Stomach (tissue), 9 donors: ENCODE results near the gene TMEM129. TPM values are rescaled to one million over a fixed set of nuclear protein-coding genes. Genes with fewer than 3 reads are reported as not detected.

Source experiments
- DNase-seq, 2 donors: peaks; one replicate each; pipeline versions ENCODE4 v3.0.0 to v3.0.0-alpha.2; 2013 to 2019
- H3K27ac ChIP-seq, 5 donors: fragments of 200-600 bp in 4 of 5; sonication (generic) in 4 of 5; one replicate each; pipeline ENCODE4 v1.5.1; 2013 to 2019; ENCODE audit warnings: mild to moderate bottlenecking in 1 of 5, moderate library complexity in 1 of 5
- H3K27me3 ChIP-seq, 3 donors: fragments of 200-600 bp; sonication (generic); one replicate each; pipeline ENCODE4 v1.5.1; 2017 to 2019; ENCODE audit warnings: mixed run types in 1 of 3
- H3K36me3 ChIP-seq, 4 donors: fragments of 200-600 bp; sonication (generic); 1 replicate in 3 of 4; 2 replicates in 1 of 4; pipeline ENCODE4 v1.5.1; 2016 to 2019
- H3K4me1 ChIP-seq, 4 donors: fragments of 200-600 bp; sonication (generic); one replicate each; pipeline ENCODE4 v1.5.1; 2016 to 2019
- H3K4me3 ChIP-seq, 4 donors: fragments of 200-600 bp; sonication (generic) in 3 of 4; one replicate each; pipeline ENCODE4 v1.5.1; 2016 to 2019; ENCODE audit warnings: mild to moderate bottlenecking in 1 of 4
- H3K9me3 ChIP-seq, 4 donors: fragments of 200-600 bp; sonication (generic); one replicate each; pipeline ENCODE4 v1.5.1; 2016 to 2019
- EP300 ChIP-seq: sonication (generic); formaldehyde crosslinking; IDR thresholded peaks from one replicate; pipeline ENCODE4 v1.6.1; 2017; ENCODE audit warnings: antibody characterized with exemption
- POLR2A ChIP-seq, 4 donors: fragments of 450-650 bp; IDR thresholded peaks; one replicate each; pipeline ENCODE4 v1.6.1; 2016; ENCODE audit warnings: antibody characterized with exemption in 4 of 4, control low read depth in 2 of 4, mild to moderate bottlenecking in 1 of 4, moderate library complexity in 1 of 4
- POLR2AphosphoS5 ChIP-seq, 3 donors: sonication (generic); formaldehyde crosslinking; IDR thresholded peaks; one replicate each; pipeline ENCODE4 v1.6.1; 2016; ENCODE audit warnings: antibody characterized with exemption in 3 of 3
- WGBS, 5 donors: extraction: QIAGEN DNeasy Blood & Tissue Kit in 3 of 5; methylation state at CpG; one replicate each; pipeline versions ENCODE4 v1.1.5 to v1.1.7; 2013 to 2018; 5-methylcytosine and 5-hydroxymethylcytosine counted together
- intact Hi-C: fragments of 100-400 bp; cut with DNase I; formaldehyde crosslinking; loops from one replicate; pipeline ENCODE4 v1.15.1; 2023; ENCODE audit warnings: low total_unique reads
- polyA plus RNA-seq, 3 donors: library from polyadenylated mRNA; stranded (reverse); fragments of 200-250 nt; gene quantifications; one replicate each; pipeline ENCODE4 v1.2.3, GENCODE V29; 2013
- total RNA-seq, 5 donors: library from RNA; depleted of rRNA; stranded (reverse); fragments of >200 nt; gene quantifications; one replicate each; pipeline versions ENCODE4 v1.1.0 to v1.2.3, GENCODE V29; 2014 to 2016
- TF ChIP-seq, protein P1 (sequence below), 7 experiments: fragments of 450-650 bp in 4 of 7; fragments of 200-600 bp in 3 of 7; sonication (generic) in 3 of 7; IDR thresholded peaks; one replicate each; pipeline ENCODE4 v1.5.1; 2016 to 2019; ENCODE audit warnings: antibody characterized with exemption in 7 of 7, control low read depth in 2 of 7, mild to moderate bottlenecking in 1 of 7
- donor health status: healthy with polysubstance abuse.
- donor health status: Bipolar disorder and iron deficiency.
- donor health status: healthy.

Gene TMEM129
- total and polyA plus RNA-seq, 8 donors: 9.9 to 171 (median 24.8) TPM

DNA sequence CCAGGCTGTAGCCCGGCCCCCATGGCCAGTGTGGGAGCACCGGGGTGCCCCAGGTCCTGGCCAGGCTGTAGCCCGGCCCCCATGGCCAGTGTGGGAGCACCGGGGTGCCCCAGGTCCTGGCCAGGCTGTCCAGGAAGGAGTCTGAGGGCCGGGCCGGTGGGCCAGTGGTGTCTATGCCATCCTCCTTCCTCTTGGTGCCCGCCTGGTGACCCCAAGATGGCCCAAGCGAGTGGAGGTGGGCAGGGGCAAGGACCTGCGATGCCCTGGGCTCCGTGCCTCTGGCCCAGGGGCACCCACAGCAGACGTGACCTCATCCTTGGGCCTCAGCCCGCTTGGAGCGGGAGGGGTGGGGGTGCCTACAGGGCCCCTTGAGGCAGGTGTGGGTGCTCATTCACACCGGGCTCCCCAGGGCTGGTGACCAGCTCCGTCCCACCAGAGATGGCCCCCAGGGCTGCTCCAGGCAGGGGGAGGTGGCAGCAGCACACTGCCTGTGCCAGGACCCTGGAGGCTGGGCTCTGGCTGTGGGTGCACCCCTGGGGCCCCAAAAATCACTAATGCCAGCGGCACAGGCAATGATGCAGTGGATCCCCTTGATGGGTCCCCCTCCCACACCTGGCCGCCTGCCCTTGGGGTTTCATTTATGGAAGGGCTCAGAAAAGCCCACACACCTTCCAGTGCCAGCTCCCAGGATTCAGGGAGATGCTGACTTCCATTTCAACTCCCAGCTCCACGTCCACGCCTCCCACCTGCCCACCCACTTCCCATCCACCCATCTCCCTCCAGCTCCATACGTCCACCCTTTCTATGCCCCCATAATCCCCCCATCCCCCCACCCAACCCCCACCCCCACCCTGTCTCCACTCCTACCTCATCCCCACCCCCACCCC, 36.0 kb upstream of the TMEM129 start:
- 77 to 89% (median 88%) methylated on average over 5 to 20 of the region's 20 CpGs for WGBS, 5 donors
- no peak for DNase-seq
- TF ChIP-seq, protein P1, sequence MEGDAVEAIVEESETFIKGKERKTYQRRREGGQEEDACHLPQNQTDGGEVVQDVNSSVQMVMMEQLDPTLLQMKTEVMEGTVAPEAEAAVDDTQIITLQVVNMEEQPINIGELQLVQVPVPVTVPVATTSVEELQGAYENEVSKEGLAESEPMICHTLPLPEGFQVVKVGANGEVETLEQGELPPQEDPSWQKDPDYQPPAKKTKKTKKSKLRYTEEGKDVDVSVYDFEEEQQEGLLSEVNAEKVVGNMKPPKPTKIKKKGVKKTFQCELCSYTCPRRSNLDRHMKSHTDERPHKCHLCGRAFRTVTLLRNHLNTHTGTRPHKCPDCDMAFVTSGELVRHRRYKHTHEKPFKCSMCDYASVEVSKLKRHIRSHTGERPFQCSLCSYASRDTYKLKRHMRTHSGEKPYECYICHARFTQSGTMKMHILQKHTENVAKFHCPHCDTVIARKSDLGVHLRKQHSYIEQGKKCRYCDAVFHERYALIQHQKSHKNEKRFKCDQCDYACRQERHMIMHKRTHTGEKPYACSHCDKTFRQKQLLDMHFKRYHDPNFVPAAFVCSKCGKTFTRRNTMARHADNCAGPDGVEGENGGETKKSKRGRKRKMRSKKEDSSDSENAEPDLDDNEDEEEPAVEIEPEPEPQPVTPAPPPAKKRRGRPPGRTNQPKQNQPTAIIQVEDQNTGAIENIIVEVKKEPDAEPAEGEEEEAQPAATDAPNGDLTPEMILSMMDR (IDR thresholded peaks at IDR 0.05): no peak
- no peak for TF ChIP-seq EP300
- no peak for TF ChIP-seq POLR2A (IDR thresholded peaks at IDR 0.05)
- TF ChIP-seq POLR2AphosphoS5 (IDR thresholded peaks at IDR 0.05): no peak
- no peak overlapping the region for H3K4me3 ChIP-seq
- H3K27me3 ChIP-seq: peaks cover 0 to 11% (median 0%) of the 10 kb centered on the region in 3 donors
- H3K36me3 ChIP-seq: no peaks in the 10 kb centered on the region
- intact Hi-C loops: no loop called here
- H3K9me3 ChIP-seq: no peaks in the 10 kb centered on the region
- peaks cover 7 to 25% (median 18%) of the 10 kb centered on the region in 4 donors for H3K4me1 ChIP-seq
- H3K27ac ChIP-seq: no peak overlapping the region

DNA sequence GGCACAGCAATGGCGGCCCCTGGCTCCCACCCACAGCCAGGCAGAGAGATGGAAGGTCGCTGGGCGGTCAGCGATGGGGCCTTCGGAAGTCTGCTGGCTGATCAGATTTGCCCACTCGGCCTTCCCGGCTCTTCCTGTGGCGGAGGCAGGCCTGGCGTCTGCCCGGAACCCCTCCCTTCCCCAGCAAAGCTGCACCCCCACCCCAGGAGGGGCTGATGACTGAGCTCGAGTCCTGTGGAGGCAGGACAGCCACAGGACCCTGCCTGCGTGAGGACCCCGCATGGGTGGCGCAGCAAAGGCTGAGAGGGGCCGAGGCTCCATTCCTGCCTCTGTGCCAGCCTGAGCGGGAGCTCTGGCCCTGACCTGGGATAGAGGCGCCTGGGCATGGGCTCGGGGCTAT, 35.0 kb upstream of the TMEM129 start:
- H3K4me1 ChIP-seq: peaks cover 13 to 32% (median 25%) of the 10 kb centered on the region in 4 donors
- H3K27me3 ChIP-seq: peaks cover 0 to 4% (median 0%) of the 10 kb centered on the region in 3 donors
- intact Hi-C loops: no loop called here
- no peaks in the 10 kb centered on the region for H3K9me3 ChIP-seq
- H3K27ac ChIP-seq: no peak overlapping the region
- 72 to 82% (median 77%) methylated on average over 2 to 18 of the region's 18 CpGs for WGBS, 5 donors
- TF ChIP-seq POLR2AphosphoS5 (IDR thresholded peaks at IDR 0.05): no peak
- TF ChIP-seq POLR2A (IDR thresholded peaks at IDR 0.05): no peak
- TF ChIP-seq, protein P1 (IDR thresholded peaks at IDR 0.05): no peak
- TF ChIP-seq EP300: no peak
- no peak overlapping the region for H3K4me3 ChIP-seq
- H3K36me3 ChIP-seq: no peaks in the 10 kb centered on the region
- no peak for DNase-seq

DNA sequence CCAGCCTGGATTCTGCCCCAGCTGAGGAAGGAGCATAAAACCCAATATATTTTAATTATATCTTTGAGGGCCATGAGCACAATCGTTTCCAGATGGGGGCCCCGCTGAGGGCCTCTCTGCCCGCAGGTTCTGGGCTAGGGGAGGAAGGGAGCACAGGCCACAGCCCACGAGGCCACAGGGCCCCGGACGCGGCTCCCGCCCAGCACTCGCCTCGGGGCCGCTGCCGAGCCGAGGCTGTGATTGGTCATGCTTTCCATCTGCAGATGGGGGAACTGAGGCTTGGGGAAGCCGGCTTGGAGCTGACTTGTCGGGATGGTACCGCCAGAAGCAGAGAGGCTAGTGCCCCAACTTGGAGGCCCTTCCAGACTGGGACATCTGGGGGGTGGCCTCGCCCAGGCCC, 34.2 kb upstream of the TMEM129 start:
- H3K4me1 ChIP-seq: peaks cover 13 to 27% (median 25%) of the 10 kb centered on the region in 4 donors
- no peaks in the 10 kb centered on the region for H3K36me3 ChIP-seq
- no peak overlapping the region for H3K4me3 ChIP-seq
- intact Hi-C loops: no loop called here
- peaks cover 0 to 5% (median 0%) of the 10 kb centered on the region in 3 donors for H3K27me3 ChIP-seq
- TF ChIP-seq POLR2A (IDR thresholded peaks at IDR 0.05) (no peak), EP300 (no peak), POLR2AphosphoS5 (IDR thresholded peaks at IDR 0.05) (no peak)
- TF ChIP-seq, protein P1 (IDR thresholded peaks at IDR 0.05): no peak
- H3K9me3 ChIP-seq: no peaks in the 10 kb centered on the region
- 80 to 90% (median 89%) methylated on average over 1 to 17 of the region's 17 CpGs for WGBS, 5 donors
- H3K27ac ChIP-seq: no peak overlapping the region
- no peak for DNase-seq

DNA sequence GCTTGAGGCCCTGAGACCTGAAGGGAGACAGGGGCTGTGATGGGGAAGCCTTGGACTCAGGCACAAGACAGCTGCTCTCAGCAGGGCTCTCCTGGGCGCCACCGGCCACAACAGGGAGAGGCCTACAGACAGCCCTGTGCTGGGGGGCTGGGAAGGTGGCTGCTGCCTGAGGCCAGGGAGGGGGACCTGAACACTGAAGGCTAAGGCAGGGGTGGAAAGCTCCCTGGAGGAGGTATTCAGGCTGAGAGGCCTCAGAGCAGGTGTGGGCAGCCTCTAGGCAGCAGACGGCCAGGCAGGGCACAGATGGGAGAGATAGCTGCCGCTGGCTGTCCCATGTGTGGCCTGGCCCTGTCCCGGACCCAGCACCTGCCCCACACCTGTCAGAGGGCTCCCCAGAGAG, 33.2 kb upstream of the TMEM129 start:
- H3K9me3 ChIP-seq: no peaks in the 10 kb centered on the region
- H3K27ac ChIP-seq: no peak overlapping the region
- H3K4me3 ChIP-seq: no peak overlapping the region
- H3K4me1 ChIP-seq: peaks cover 13 to 27% (median 25%) of the 10 kb centered on the region in 4 donors
- WGBS, 5 donors: 78 to 83% (median 80%) methylated on average over 1 to 5 of the region's 5 CpGs
- intact Hi-C loops: no loop called here
- no peak for DNase-seq
- TF ChIP-seq EP300 (no peak), POLR2A (IDR thresholded peaks at IDR 0.05) (no peak), POLR2AphosphoS5 (IDR thresholded peaks at IDR 0.05) (no peak)
- no peaks in the 10 kb centered on the region for H3K36me3 ChIP-seq
- peaks cover 0 to 15% (median 0%) of the 10 kb centered on the region in 3 donors for H3K27me3 ChIP-seq
